GM18526 (cell line): Measurements from ENCODE around the gene MED13L.

Experiments
- POLR2A ChIP-seq: IDR thresholded peaks from 3 replicates; pipeline ENCODE4 v1.6.1; 2011; ENCODE audit not compliant: insufficient read length; ENCODE audit errors: extremely low read depth

MED13L gene

DNA sequence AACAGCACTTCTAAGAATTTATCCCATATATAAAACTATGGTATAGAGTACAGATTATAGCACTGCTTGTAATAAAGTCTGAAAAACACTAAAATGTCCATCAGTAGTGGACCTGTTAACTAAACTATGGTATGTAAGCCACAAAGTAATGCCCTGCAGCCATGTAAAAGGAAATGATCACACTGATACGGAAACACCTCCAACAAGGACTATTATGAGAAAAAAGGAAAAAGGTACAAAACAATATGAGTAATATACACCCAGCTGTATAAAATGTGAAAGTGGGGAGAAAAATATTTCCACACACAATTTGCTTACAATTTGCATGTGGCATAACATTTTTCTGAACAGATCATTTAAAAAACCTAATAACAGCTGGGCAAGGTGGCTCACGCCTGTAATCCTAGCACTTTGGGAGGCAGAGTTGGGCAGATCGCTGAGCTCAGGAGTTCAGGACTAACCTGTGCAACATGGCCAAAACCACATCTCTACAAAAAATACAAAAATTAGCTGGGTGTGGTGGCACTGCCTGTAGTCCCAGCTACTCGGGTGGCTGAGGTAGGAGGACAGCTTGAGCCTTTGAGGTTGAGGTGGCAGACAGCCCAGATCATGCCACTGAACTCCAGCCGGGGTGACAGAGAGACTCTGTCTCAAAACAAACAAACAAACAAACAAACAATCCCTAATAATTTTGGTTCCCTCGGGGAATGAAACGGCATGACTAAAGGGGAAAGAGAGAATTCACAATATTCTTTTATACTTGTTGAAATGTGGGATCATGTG is 250.5 kb downstream of the MED13L start:
- TF ChIP-seq POLR2A = no peak

DNA sequence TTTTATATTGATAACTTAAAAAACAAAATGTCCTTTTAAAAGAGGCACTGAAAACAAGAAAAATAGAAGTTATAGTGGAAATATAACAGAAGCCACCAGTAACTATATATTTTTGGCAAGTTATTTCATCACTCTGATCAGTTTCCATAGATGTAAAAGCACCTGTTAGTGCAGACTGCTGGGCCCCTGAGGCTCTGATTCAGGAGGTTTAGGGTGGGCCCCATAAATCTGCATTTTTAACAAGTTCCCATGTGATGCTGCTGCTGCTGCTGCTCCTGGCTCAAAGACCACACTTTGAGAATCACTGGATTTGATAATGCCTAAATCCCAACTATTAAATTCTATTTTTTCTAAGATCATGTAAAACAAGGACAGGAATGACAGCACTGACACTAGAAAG is 251.1 kb downstream of the MED13L start:
- no peak for TF ChIP-seq POLR2A

DNA sequence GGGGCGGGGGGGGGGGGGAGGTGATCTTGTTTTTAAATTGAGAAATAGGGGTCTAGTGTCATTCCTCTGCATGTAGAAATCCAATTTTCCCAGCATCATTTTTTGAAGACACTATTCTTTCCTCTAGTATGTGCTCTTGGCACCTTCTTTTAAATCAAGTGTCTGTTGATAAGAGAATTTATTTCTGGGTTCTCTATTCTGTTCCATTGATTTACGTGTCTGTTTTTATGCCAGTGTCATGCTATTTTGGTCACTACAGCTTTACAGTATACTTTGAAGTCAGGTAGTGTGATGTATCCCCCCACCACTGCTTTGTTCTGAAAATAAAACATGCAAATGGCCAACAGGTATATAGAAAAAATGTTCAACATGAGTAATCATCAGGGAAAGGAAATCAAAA is 252.7 kb downstream of the MED13L start:
- TF ChIP-seq POLR2A = no peak

DNA sequence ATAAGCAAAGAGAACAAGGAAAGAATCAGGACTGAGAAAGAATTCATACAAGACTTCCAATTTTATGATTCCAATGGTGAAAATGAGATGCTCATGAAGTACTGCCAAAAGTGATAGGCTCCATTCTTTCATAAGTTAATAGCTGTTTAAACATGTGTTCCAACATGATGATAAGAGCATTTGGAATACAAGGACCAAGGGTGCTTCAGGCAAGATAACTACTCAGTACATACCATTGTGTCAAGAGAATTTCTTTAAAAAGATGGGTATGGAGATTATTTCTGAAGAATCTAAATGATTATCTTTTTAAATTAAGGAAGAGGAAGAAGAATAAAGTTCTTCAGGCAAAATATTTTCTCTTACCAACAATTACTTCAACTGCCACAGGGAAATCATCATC is 258.1 kb downstream of the MED13L start:
- TF ChIP-seq POLR2A = no peak

DNA sequence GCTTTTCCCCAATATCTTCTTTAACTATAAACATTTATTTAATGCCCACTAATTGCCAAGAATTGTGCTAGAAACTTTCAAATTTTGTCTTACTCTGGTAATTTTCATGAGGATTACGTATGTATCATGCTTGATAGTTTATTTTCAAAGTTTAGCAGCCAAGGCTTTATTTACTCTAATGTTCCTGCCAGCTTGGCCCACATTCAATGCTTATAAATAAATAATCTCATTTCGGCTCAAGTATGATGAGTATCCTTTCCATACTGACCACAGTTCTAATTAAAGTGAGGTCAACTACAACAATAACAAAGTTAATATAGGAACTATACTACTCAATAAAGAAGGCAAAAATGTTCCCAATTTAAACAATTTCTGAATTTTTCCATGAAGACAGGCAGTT is 259.2 kb downstream of the MED13L start:
- TF ChIP-seq POLR2A = no peak

DNA sequence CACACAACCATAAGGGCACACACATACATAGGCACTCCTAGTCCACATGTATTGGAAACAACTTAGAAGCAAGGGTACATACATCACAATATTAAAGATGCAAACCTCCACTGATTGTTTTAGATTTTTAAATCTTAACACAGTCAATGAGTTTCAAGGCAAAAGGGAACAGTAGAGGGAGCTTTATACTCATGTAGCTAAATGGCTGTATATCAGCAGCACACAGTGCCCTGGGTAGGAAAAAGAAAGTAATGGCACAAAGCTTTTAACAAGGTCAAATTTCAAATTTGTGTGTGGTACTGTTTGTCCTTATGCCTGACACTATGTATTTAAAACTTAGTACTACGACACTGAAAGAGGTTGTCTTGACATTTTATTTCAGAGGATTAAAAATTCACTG is 262.0 kb downstream of the MED13L start:
- TF ChIP-seq POLR2A = no peak

DNA sequence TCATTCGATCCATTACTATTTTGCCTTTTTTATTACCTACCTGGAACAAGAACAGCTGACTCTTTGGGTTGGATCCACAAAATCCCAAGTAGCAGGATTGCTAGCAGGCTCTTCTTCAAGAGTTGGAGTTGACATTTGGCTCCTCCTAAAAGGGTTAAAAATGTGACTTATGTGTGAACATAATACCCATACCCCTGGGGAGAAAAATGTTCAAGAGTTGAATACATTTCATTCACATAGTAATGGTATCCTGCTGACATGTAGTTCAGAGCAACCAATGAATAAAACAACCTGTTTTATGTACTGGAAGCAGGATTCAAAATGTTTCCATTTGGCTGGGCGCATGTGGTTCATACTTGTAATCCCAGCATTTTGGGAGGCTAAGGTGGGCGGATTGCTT is 264.7 kb downstream of the MED13L start:
- no peak for TF ChIP-seq POLR2A

DNA sequence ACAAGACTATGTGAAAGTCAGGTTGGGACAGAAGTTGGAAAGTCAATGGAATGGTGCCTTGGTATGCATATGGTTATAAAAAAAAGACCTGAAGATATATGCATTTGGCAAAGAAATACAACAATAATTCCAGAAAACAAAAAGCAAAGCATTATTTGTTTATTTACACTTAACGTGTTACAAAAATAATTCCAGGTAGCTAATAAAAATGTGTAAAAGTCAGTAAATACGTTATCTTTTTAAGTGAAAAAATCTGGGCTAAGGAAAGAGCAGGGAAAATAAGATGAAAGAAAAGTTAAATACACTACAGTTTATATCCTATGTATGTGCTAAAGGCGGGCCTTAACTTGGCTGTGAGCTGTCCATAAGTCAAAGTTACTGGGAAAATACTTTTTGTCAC is 266.3 kb downstream of the MED13L start:
- no peak for TF ChIP-seq POLR2A

DNA sequence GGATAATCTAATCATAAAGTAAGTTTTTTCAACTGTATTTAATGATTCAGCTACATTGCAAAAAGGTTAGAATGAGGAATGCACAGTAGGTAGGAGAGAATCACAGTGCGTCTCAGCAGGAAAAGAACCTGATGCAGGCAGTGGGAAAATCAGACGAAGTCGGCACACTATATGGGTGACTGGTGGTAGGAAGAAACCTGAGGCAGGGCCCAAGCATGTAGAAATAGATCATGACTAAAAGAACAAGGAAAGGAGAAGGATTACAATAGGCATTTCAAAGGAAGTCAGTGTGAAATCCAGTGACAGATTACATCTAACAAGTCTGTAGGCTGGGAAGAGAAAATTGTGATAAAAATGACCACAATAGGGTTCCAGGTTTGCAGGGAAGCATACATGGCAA is 267.0 kb downstream of the MED13L start:
- TF ChIP-seq POLR2A = no peak

DNA sequence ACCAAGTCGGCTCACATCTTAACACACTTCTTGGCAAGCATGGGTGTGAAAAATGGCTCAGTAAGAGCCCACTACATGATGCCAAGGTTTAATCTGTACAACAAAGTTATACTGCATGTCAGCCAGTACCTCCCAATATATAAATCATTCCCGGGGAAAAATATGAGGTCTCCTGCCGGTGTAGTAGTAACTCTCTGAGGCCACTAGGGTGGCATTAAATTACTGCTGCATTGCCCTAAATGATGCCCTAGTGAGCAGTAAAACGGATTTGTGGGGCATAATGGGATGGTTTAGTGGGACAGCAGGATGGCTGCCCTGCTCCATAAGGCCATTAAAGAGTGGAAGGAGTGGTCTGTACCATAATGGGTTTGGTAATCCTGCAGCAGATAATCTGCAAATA is 267.7 kb downstream of the MED13L start:
- no peak for TF ChIP-seq POLR2A

DNA sequence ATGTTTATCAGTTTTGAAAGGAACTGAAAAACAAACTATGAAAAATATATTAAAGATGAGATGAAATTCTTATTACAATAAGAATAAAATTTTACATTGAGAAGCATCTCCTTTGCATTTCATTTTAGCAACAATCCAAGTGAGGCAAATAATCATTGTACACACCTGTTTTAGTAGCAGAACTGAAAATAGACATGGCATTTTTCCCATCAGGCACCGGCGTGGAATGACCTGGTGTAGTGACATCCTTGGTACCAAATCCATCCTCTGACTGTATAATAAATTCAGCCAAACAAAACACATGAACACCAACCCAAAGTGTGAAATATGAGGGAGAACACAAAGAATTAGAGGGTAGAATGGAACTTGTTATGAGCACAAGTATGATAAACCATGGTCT is 271.4 kb downstream of the MED13L start:
- TF ChIP-seq POLR2A = no peak

DNA sequence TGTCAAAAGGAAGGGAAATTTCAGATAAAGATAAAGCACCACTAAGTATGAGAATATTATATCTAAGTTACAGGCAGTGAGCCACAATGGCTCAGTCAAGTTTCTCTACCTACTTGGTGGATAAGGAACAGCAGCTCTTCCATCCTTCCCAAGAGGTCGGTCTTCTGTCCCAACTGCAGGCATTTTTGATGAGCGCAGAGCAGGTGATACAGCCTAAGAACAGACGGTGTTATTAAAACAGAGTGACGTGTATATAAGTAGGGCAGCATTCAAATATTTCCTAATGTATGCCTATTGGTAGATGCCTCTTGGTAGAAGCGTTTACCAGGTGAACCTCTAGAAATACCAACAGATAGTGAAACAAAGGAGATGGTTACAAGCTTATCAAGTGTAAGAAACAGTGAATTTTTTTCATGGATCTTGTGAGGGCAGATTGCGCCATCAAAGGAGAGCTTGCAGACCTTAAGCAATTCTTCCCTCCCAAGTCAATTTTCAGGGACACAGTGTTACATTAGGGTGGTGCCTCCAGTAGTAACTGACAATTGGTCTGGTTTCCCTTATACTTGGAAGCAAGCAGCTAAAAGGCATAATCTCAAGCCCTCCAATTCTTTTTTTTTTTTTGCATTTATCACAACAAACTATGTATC is 274.5 kb downstream of the MED13L start:
- TF ChIP-seq POLR2A = no peak

DNA sequence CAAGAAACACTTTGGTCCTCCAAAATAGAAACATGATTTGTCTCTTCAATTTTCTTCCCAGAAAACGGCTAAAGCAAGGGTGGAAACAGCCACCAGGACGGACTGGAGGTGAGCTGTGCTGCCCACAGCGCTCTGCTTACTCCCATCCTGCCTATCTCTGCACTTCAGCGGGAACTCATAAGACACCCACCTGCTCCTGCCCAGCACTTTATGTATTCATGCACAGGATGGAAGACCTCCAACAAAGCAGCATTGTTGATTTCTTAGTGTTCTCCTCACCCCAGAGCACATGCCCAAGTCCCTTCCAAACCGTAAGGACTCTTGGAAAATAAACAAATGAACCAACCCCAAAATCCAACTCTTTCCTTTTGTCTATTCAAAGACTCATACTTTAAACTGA is 277.2 kb downstream of the MED13L start:
- no peak for TF ChIP-seq POLR2A

DNA sequence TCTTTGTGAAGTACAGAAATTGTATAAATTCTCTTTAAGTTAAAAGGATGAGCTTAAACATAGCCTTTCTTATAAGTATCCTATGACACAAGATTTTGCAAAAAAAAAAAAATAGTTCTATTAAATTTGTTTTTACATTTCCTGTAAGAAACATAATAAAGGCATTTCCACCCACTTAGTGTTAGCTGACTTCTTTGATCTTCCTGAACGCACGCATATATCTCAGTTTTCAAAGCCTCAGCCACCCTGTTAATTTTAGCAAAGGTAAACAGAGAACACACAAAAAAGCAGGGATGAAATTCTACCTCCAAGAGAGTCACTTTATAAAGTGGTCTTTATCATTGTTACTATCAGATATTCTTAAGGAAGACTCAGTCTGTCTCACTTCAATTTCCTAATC is 277.9 kb downstream of the MED13L start:
- TF ChIP-seq POLR2A = no peak

DNA sequence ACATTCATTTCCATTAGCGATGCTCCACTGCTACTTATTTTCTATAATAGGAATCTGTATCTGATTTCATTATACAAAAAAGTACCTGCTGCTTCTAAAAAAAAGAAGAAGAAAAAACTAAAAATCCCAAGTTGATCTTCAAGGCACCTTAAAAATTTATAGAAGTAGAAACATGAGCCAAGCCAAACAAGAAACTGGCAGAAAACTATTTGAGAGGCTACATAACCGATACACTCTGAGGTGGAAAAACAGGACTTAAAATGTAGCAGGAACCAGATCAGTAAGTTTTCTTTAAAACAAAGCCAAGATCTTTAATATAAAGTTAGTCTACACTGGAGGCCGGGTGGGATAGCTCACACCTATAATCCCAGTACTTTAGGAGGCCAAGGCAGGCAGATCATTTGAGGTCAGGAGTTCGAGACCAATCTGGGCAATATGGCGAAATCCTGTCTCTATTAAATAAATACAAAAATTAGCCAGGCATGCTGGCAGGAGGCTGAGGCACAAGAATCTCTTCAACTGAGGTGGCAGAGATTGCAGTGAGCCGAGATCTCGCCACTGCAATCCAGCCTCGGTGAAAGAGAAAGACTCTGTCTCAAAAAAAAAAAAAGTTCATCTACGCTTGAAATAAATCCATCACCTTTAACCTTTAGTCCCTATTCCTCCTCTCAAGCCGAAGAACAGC is 278.6 kb downstream of the MED13L start:
- TF ChIP-seq POLR2A = no peak

DNA sequence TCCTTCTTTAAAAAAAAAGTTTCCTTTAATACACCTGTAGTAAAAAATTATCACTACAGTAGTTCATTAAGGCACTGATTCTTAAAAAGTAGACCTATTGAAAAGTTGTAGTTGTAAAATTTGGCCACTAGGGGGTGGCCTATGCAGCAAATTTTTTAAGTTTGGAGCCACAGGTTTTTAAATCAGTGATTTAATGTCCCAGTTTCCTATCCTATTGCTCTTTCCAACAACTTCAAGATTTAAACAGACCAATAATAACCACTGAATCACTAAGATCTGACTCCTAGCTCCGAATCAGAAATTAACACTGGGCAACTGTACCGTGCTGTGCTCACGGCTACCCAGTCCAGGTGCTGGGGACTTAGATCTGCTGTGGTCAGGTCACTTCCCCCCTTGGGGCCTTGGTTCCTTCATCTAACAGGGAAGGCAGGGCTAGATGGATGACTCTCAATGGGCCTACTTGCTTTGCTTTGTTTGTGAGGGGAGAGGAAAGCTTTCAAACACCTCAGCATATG is 279.3 kb downstream of the MED13L start:
- no peak for TF ChIP-seq POLR2A
